DND-41 (cell line): ENCODE data around the gene PRSS2.
"Not testable (repeated sequence)": the region's sequence is repeated elsewhere in the genome, so short reads cannot be mapped to it uniquely, and the experiment has no call there.

Experiments
- ATAC-seq: fragments of 200-7000 bp; cut with Tn5 transposase; 3 replicates; pipeline ENCODE4 v1.9.1; 2021; ENCODE audit warnings: low read depth; ENCODE audit not compliant: insufficient read depth
- DNase-seq: peaks from one replicate; pipeline ENCODE4 v3.0.0-alpha.2; 2020
- H2AFZ ChIP-seq: 2 replicates; pipeline ENCODE4 v1.6.0; 2012; ENCODE audit warnings: low read depth, low read length
- H3K27ac ChIP-seq: 2 replicates; pipeline ENCODE4 v1.5.1; 2012; ENCODE audit warnings: low read length, inconsistent platforms
- H3K27me3 ChIP-seq: fragments of 200-600 bp; sonication (generic); 2 replicates; pipeline ENCODE4 v1.6.0; 2012; ENCODE audit warnings: low read length, mild to moderate bottlenecking, inconsistent platforms; ENCODE audit not compliant: insufficient read depth, poor library complexity
- H3K36me3 ChIP-seq: 2 replicates; pipeline ENCODE4 v1.5.1; 2012; ENCODE audit warnings: low read length, inconsistent platforms; ENCODE audit not compliant: insufficient read depth
- H3K4me1 ChIP-seq: 2 replicates; pipeline ENCODE4 v1.5.1; 2012; ENCODE audit warnings: mild to moderate bottlenecking, low read length; ENCODE audit not compliant: insufficient read depth
- H3K4me2 ChIP-seq: 2 replicates; pipeline ENCODE4 v1.6.0; 2012; ENCODE audit warnings: mild to moderate bottlenecking, moderate library complexity, low read length, inconsistent platforms; ENCODE audit not compliant: insufficient read depth
- H3K4me3 ChIP-seq, 2 experiments: fragments of 200-600 bp in 1 of 2; shearing (Covaris generic) in 1 of 2; 2 replicates each; pipeline ENCODE4 v1.5.1; 2012 to 2016; ENCODE audit warnings: inconsistent platforms in 2 of 2, low read length in 2 of 2, mild to moderate bottlenecking in 2 of 2, low read depth in 1 of 2, moderate library complexity in 1 of 2
- H3K79me2 ChIP-seq: 2 replicates; pipeline ENCODE4 v1.6.0; 2012; ENCODE audit warnings: low read length, inconsistent platforms; ENCODE audit not compliant: insufficient read depth
- H3K9ac ChIP-seq: 2 replicates; pipeline ENCODE4 v1.6.0; 2012; ENCODE audit warnings: low read depth, mild to moderate bottlenecking, inconsistent platforms, low read length, moderate library complexity
- H3K9me3 ChIP-seq: 2 replicates; pipeline ENCODE4 v1.5.1; 2012; ENCODE audit warnings: low read length, moderate library complexity, mild to moderate bottlenecking, inconsistent platforms; ENCODE audit not compliant: insufficient read depth, severe bottlenecking
- H4K20me1 ChIP-seq: 2 replicates; pipeline ENCODE4 v1.6.0; 2012; ENCODE audit warnings: low read length; ENCODE audit not compliant: insufficient read depth
- EZH2 ChIP-seq: IDR thresholded peaks from 3 replicates; pipeline ENCODE4 v1.6.1; 2012; ENCODE audit warnings: borderline replicate concordance, low read depth, mild to moderate bottlenecking, moderate library complexity, low read length, inconsistent platforms; ENCODE audit not compliant: severe bottlenecking
- TF ChIP-seq, protein P1 (sequence below): IDR thresholded peaks from 2 replicates; pipeline ENCODE4 v1.5.1; 2012; ENCODE audit warnings: borderline replicate concordance, low read length, moderate library complexity, mild to moderate bottlenecking; ENCODE audit not compliant: poor library complexity, severe bottlenecking; ENCODE audit errors: extremely low read depth

PRSS2 gene

DNA sequence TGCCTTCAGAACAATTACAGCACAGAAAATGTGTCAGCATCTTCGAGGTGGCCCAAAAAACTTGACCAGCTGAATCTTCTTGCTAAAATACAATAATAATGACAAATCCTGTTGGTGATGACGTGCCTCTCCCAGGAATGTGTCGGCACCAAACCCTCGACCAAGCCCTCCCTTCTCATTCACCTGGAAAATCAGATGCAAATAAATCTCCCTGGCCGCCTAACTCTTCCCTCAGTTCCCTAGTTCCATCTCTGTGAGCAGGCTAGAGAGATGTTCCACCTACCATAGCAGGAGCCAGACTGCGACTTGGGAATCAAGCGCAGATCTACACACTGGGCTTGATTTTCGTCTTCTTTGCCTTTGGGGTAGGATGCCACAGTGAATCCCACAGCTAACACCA lies 17.4 kb upstream of the PRSS2 start:
- Histone ChIP-seq H3K9ac (no peak overlapping the region), H3K27ac (no peak overlapping the region), H2AFZ (no peak overlapping the region), H4K20me1 (no peaks in the 10 kb centered on the region), H3K36me3 (no peaks in the 10 kb centered on the region), H3K79me2 (no peaks in the 10 kb centered on the region), H3K4me3 (no peak overlapping the region), H3K4me2 (no peak overlapping the region), H3K27me3 (no peaks in the 10 kb centered on the region), H3K9me3 (no peaks in the 10 kb centered on the region), H3K4me1 (no peaks in the 10 kb centered on the region)
- no peak for ATAC-seq
- TF ChIP-seq, protein P1, sequence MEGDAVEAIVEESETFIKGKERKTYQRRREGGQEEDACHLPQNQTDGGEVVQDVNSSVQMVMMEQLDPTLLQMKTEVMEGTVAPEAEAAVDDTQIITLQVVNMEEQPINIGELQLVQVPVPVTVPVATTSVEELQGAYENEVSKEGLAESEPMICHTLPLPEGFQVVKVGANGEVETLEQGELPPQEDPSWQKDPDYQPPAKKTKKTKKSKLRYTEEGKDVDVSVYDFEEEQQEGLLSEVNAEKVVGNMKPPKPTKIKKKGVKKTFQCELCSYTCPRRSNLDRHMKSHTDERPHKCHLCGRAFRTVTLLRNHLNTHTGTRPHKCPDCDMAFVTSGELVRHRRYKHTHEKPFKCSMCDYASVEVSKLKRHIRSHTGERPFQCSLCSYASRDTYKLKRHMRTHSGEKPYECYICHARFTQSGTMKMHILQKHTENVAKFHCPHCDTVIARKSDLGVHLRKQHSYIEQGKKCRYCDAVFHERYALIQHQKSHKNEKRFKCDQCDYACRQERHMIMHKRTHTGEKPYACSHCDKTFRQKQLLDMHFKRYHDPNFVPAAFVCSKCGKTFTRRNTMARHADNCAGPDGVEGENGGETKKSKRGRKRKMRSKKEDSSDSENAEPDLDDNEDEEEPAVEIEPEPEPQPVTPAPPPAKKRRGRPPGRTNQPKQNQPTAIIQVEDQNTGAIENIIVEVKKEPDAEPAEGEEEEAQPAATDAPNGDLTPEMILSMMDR: no peak
- no peak for TF ChIP-seq EZH2
- no peak for DNase-seq

DNA sequence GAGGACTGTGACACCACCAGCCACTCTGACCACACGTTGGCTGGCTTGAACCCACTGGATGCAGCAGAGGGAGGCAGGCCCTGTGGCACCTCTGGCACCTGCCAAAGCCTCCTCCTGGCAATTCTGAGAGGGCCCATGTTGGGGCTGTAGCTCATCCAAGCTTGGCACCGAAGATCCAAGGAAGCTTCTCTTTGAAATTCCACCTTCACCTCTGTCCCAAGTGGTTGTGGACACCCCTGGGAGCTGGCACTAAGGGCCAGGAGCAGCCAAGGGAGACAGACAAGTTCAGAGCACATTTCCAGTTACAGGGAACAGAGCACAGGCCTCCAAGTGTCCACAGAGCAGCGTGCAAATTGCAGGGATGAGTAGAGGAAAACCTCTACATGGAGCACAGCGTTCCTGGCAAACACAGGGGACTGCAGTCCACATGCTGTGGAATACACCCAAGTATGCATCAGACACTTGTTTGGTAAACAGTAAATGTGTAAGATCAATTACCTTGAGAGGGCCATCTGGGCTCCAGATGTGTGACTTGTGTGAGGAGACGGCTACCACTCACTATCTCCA lies 16.8 kb upstream of the PRSS2 start:
- ATAC-seq, H3K36me3 ChIP-seq, H3K4me2 ChIP-seq, H3K79me2 ChIP-seq, H3K27ac ChIP-seq, DNase-seq, H3K4me3 ChIP-seq, H3K4me1 ChIP-seq, H3K9ac ChIP-seq, H3K27me3 ChIP-seq, H3K9me3 ChIP-seq, H2AFZ ChIP-seq, H4K20me1 ChIP-seq: not testable (repeated sequence)

DNA sequence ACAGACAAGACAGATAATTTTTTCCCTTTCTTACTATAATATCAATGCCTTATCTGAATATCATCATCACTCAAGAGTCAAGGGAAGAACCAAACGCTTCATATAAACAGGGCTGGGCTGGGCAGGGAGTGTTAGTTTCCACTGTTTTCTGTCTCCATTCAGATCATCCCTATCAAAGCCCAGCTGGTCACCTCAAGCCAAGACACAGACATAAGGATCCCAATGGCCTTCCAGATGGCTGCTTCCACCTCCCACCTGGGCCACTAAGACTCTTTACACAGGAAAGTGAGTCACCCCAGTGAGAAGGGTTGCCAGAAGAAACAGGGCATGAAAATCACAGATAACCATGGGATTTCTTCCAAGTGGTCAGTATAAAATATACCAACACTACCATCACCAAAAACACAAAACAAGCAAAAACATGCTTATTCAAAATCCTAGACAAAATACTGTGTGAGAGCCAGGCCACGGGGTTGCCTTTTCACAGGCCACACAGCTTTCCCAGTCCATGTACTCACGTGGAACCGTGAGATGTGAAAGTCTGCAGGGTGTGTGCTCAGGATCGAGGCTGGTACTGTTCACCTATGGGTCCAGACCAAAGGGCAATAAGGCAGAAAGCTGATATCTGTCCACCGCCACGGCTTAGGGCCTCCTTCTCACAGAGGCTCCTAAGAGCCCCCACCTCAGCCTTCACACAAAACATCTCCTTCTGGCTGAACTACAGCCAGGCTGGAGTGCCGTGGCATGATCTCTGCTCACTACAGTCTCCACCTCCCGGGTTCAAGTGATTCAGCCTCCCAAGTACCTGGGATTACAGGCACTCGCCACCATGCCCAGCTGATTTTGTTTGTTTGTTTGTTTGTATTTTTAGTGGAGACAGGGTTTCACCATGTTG lies 15.8 kb upstream of the PRSS2 start:
- Histone ChIP-seq H3K27me3 (no peaks in the 10 kb centered on the region), H3K4me2 (no peak overlapping the region), H3K79me2 (no peaks in the 10 kb centered on the region), H4K20me1 (no peaks in the 10 kb centered on the region), H2AFZ (no peak overlapping the region), H3K9me3 (no peaks in the 10 kb centered on the region), H3K4me3 (no peak overlapping the region), H3K9ac (no peak overlapping the region), H3K27ac (no peak overlapping the region), H3K4me1 (no peaks in the 10 kb centered on the region), H3K36me3 (no peaks in the 10 kb centered on the region)
- TF ChIP-seq, protein P1: no peak
- TF ChIP-seq EZH2: no peak
- DNase-seq (no peak), ATAC-seq (no peak)

DNA sequence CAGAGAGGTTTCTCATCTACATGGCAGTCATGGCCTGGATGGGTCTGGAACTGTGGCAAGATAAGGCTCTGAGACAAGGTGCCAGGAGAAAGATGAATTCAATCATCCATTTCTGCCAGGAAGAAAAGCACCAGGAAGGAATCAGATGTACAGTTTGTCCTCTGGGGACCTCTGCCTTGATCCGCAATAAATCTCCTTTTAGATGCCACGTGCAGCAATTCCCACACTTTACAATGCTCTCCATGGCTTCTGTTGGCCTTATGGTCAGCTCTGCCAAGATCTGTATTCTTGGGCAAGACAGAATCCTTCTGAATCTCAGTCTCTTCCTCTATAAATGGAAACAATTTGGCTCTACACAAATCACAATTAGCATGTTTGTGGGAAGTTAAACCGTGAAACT lies 12.5 kb upstream of the PRSS2 start:
- not testable (repeated sequence) for H3K27me3 ChIP-seq, H3K36me3 ChIP-seq, DNase-seq, H3K9ac ChIP-seq, ATAC-seq, H2AFZ ChIP-seq, H3K27ac ChIP-seq, H3K4me2 ChIP-seq, H4K20me1 ChIP-seq, H3K4me1 ChIP-seq, H3K79me2 ChIP-seq, H3K4me3 ChIP-seq, H3K9me3 ChIP-seq
